ENCODE measurements around the gene NAALADL1.
A peak's percentile ranks its signal among the peaks of the same experiment; 100 is the strongest.
"Not testable (repeated sequence)": the region's sequence is repeated elsewhere in the genome, so short reads cannot be mapped to it uniquely, and the experiment has no call there.

The NAALADL1 gene

GRCh38 chr11:65021509-65021908, 36.8 kb downstream of the NAALADL1 start:
- no peak for DNase-seq

GRCh38 chr11:65021003-65021402, 37.4 kb downstream of the NAALADL1 start:
- DNase-seq, result no peak
- TF ChIP-seq GATA1 (IDR thresholded peaks at IDR 0.05; ENCODE audit: low read depth, low read length), result no peak
- TF ChIP-seq POLR2A (IDR thresholded peaks at IDR 0.05; ENCODE audit: low read length), result no peak

More at GRCh38 chr11:65021509-65021908, 36.8 kb downstream of the NAALADL1 start:
- no peak for TF ChIP-seq GATA1 (IDR thresholded peaks at IDR 0.05; ENCODE audit: low read depth, low read length)
- TF ChIP-seq POLR2A (IDR thresholded peaks at IDR 0.05; ENCODE audit: low read length), result no peak

GRCh38 chr11:65019824-65020223, 38.5 kb downstream of the NAALADL1 start:
- TF ChIP-seq POLR2A (IDR thresholded peaks at IDR 0.05; ENCODE audit: low read length) (no peak), GATA1 (IDR thresholded peaks at IDR 0.05; ENCODE audit: low read depth, low read length) (no peak)
- DNase-seq, result no peak

GRCh38 chr11:65017937-65018336, 40.4 kb downstream of the NAALADL1 start:
- no peak for DNase-seq
- TF ChIP-seq GATA1 (IDR thresholded peaks at IDR 0.05; ENCODE audit: low read depth, low read length) (no peak), POLR2A (IDR thresholded peaks at IDR 0.05; ENCODE audit: low read length) (no peak)

GRCh38 chr11:65016705-65017104, 41.6 kb downstream of the NAALADL1 start:
- no peak for TF ChIP-seq GATA1 (IDR thresholded peaks at IDR 0.05; ENCODE audit: low read depth, low read length)
- TF ChIP-seq POLR2A (IDR thresholded peaks at IDR 0.05; ENCODE audit: low read length), result no peak
- DNase-seq, result no peak

DNA sequence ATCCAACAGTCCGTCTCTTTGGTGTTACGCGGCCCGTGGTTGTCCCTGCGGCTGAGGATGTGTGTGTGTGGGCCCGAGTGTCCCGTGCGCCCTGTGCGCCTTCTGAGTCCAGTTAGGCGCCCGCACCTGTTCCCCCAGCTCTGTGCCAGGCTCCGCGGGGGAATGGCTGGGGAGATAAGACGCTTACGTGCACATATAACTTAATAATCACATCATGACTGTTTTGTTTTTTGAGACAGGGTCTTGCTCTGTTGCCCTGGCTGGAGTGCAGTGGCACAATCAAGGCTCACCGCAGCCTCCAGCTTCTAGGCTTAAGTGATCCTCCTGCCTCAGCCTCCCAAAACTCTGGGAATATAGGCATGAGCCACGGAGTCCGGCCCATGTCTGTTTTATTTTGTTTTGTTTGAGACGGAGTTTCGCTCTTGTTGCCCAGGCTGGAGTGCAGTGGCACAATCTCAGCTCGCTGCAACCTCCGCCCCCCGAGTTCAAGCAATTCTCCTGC, 43.6 kb downstream of the NAALADL1 start:
- peak; percentile 77 to 82 for DNase-seq
- TF ChIP-seq POLR2A (IDR thresholded peaks at IDR 0.05; ENCODE audit: low read length), result no peak
- no peak for TF ChIP-seq GATA1 (IDR thresholded peaks at IDR 0.05; ENCODE audit: low read depth, low read length)

DNA sequence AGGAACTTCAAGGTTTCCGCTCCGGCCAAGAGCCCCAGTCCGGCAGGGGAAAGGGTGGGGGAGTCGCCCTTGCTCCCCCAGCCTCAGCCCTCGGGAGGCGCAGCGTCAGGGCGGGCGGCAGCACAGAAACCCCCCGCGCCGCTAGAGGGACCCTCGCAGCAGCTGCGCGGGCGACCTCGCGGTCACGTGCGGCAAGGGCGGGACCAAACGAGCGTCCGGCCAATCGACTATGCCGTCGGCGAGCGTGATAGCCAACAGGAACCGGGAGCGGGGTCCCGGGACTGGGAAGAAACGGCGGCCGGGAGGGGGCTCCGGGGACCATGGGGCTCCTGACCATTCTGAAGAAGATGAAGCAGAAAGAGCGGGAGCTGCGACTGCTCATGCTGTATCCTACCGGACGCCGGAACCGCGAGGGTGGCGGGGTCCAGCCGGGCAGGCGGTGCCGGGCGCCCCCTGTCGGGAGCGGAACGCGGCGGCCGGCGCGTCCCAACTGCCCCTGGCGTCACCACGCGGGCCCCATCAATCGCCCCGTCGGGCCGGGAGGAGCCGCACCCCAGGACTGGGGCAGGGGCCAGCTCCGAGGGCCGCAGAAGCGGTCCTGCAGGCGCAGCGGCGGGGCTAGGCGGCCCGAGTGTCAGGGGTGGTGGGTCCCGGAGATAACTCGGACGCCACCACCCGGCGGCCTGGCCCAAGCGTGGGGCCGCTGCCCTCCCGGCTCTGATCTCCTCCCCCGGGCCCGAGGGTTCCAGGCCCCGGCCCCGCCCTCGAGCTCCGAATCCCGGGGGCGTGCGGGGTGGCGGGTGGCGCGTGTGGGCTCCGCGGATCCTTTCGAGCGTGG, 44.2 kb downstream of the NAALADL1 start, which contains the start of gene ARL2:
ARL2 (plus strand) TSS at position 273 of the 838 bp plus-strand sequence; CDS start at position 321, 48 bp downstream.
- peak; percentile 93 to 95 for DNase-seq
- TF ChIP-seq GATA1 (IDR thresholded peaks at IDR 0.05; ENCODE audit: low read depth, low read length) (no peak), POLR2A (IDR thresholded peaks at IDR 0.05; ENCODE audit: low read length) (peak; percentile 59)

DNA sequence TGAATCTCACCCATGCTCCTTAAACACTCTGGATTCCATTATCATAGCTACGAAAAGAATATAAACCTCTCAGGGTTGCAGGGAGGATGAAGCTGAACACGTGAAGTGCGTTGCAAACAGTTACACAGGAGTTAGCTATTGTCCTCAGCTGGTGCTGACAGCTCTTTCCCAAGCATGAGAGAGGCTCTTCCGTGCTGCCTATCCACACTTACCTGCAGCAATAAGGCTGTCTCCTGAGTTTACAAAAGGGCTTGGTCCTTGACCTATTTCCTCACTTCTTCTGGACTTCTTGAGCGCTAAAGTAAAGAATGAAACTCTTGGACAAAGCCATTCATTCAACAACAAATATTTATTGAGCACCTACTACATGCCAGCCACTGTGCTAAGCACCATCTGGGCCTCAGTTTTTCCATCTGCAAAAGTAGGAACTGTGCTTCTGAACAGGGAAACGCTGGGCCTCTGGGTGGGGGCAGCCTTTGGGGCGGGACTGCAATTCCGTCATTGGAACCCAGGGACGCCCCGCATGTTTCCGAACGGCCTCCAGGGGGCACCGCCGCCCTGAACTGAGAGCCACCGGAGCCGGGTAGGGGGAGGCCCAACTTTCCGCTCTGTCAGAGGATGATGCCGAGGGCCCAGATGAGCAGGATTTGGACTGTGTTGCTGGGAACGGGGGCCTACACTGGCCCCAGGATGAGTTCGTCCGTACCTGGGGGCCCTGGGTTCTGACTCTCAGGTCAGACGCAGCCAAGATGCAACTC, 45.0 kb downstream of the NAALADL1 start:
- peak; percentile 93 to 96 for DNase-seq
- TF ChIP-seq GATA1 (IDR thresholded peaks at IDR 0.05; ENCODE audit: low read depth, low read length) (no peak), POLR2A (IDR thresholded peaks at IDR 0.05; ENCODE audit: low read length) (peak; percentile 74)

- DNase-seq, result no peak
- TF ChIP-seq POLR2A (IDR thresholded peaks at IDR 0.05; ENCODE audit: low read length) (no peak), GATA1 (IDR thresholded peaks at IDR 0.05; ENCODE audit: low read depth, low read length) (no peak)
These were observed 49.5 kb downstream of the NAALADL1 start for GRCh38 chr11:65008873-65009272.

DNA sequence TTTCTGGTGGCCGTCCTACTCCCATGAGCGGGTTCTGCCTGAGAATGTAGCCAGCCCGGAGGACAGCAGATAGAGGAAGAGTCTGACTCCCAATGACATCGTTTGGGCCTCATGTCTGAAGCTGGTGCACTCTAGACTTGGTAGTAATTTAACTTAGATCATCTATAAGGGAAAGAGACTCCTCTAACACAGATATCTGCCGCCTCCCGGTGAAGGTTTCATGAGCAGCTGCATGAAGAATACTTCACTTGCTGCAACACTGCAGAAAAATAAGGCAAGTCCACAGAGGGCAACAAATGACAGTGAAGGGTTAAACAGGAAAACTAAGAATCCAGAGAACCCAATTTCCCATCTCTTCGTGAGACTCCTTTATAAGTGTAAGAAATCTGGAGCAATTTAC, 50.3 kb downstream of the NAALADL1 start:
- no peak for DNase-seq
- TF ChIP-seq POLR2A (IDR thresholded peaks at IDR 0.05; ENCODE audit: low read length), result no peak
- no peak for TF ChIP-seq GATA1 (IDR thresholded peaks at IDR 0.05; ENCODE audit: low read depth, low read length)

DNA sequence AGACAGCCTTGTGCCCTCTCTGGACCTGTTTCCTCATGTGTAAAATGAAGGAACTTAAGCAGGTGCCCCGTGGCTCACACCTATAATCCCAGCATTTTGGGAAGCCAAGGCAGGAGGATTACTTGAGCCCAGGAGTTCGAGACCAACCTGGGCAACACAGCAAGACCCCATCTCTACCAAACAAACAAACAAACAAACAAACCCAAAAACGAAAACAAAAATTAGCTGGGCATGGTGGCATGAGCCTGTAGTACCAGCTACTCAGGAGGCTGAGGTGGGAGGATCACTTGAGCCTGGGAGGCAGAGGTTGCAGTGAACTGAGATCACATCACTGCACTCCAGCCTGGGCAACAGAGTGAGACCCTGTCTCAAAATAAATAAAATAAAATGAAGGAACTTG, 54.4 kb downstream of the NAALADL1 start:
- DNase-seq, result not testable (repeated sequence)

DNA sequence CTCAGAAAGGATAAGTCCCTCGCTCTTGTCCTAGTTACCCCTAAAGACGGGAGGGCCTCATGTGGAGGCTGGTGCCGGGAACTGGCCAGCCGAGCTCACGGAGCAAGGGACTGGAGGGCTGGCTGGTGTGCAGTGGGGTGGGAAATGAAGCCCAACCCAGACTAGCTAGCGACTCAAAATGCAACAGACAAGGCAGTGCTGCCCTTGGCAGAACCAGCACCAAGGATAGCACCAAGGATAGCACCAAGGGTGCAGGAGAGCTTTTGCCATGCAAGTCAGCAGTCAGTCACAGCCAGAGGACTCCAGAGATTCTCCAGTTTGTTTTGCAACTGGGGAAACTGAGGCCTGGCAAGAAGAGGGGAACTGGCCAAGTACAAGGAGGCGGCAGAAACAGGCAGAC, 55.1 kb downstream of the NAALADL1 start:
- DNase-seq, result no peak
- TF ChIP-seq POLR2A (IDR thresholded peaks at IDR 0.05; ENCODE audit: low read length) (no peak), GATA1 (IDR thresholded peaks at IDR 0.05; ENCODE audit: low read depth, low read length) (no peak)

- no peak for DNase-seq
- no peak for TF ChIP-seq POLR2A (IDR thresholded peaks at IDR 0.05; ENCODE audit: low read length)
- TF ChIP-seq GATA1 (IDR thresholded peaks at IDR 0.05; ENCODE audit: low read depth, low read length), result no peak
These were observed 55.6 kb downstream of the NAALADL1 start for GRCh38 chr11:65002706-65003105.

GRCh38 chr11:64999478-64999877, 58.9 kb downstream of the NAALADL1 start:
- DNase-seq, result no peak
- TF ChIP-seq POLR2A (IDR thresholded peaks at IDR 0.05; ENCODE audit: low read length), result no peak
- no peak for TF ChIP-seq GATA1 (IDR thresholded peaks at IDR 0.05; ENCODE audit: low read depth, low read length)

Data from erythroblast (primary cell).